MG63 (cell line): ENCODE measurements around the gene TTC28. TPM values are rescaled to one million over a fixed set of nuclear protein-coding genes. Genes with fewer than 3 reads are reported as not detected.
A peak's percentile ranks its signal among the peaks of the same experiment; 100 is the strongest.
"Not testable (repeated sequence)": the region's sequence is repeated elsewhere in the genome, so short reads cannot be mapped to it uniquely, and the experiment has no call there.

Experiments
- DNase-seq: peaks from one replicate; pipeline ENCODE4 v3.0.0-alpha.2; 2020
- H3K27me3 ChIP-seq: fragments of 250-450 bp; sonication (Bioruptor Pico); 2 replicates; pipeline ENCODE4 v1.5.1; 2020; ENCODE audit warnings: mild to moderate bottlenecking, moderate library complexity
- H3K36me3 ChIP-seq: fragments of 250-450 bp; sonication (Bioruptor Pico); 2 replicates; pipeline ENCODE4 v1.5.1; 2020; ENCODE audit warnings: mild to moderate bottlenecking, moderate library complexity
- H3K4me3 ChIP-seq: fragments of 250-450 bp; sonication (Bioruptor Pico); 2 replicates; pipeline ENCODE4 v1.5.1; 2020; ENCODE audit warnings: mild to moderate bottlenecking, moderate library complexity
- H3K9me3 ChIP-seq: fragments of 250-450 bp; sonication (Bioruptor Pico); 2 replicates; pipeline ENCODE4 v1.5.1; 2020; ENCODE audit warnings: mild to moderate bottlenecking, moderate library complexity
- total RNA-seq: library from RNA; depleted of rRNA; stranded (reverse); fragments of >200 nt; shearing (Covaris generic); gene quantifications from 2 replicates; pipeline ENCODE4 v1.2.3, GENCODE V29; 2014; ENCODE audit warnings: low replicate concordance

Gene TTC28
- total RNA-seq, 1 experiment from 2014 or later: 3.1 TPM

GRCh38 chr22:28214750-28215149 is 464.9 kb downstream of the TTC28 start:
- not testable (repeated sequence) for H3K36me3 ChIP-seq, DNase-seq, H3K27me3 ChIP-seq, H3K4me3 ChIP-seq
- H3K9me3 ChIP-seq: peaks cover 16% of the 10 kb centered on the region

DNA sequence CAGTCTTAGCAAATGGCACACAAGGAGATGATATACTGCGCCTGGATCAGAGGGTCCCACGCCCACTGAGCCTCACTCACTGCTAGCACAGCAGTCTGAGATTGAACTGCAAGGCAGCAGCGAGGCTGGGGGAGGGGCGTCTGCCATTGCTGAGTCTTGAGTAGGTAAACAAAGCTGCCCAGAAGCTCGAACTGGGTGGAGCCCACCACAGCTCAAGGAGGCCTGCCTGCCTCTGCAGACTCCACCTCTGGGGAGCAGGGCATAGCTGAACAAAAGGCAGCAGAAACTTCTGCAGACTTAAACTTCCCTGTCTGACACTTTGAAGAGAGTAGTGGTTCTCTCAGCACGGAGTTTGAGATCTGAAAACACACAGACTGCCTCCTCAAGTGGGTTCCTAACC is 470.2 kb downstream of the TTC28 start:
- H3K4me3 ChIP-seq, H3K27me3 ChIP-seq, DNase-seq, H3K36me3 ChIP-seq: not testable (repeated sequence)
- H3K9me3 ChIP-seq: peaks cover 14% of the 10 kb centered on the region

DNA sequence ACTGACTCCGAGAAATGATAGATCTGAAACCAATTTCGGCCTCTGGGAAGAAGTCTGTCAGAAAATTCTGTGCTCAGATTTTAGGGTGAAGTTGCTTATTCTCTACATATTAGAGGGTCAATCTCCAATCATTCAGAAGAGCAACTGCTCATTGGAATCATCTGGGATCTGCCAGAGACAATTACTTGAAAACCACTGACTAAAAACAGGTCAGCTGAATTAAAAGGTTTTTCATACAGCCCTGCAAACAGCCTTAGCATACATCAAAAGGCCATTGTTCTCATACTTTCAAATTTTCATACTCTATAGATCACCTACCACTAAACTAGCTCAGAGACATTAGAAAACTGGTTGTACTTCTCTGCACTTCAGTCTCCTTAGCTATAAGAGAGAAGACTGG is 470.9 kb downstream of the TTC28 start:
- H3K27me3 ChIP-seq: no peaks in the 10 kb centered on the region
- peaks cover 10% of the 10 kb centered on the region; the same call in 1 of the 2 replicates for H3K9me3 ChIP-seq
- DNase-seq: no peak
- H3K36me3 ChIP-seq: no peaks in the 10 kb centered on the region
- no peak overlapping the region for H3K4me3 ChIP-seq

DNA sequence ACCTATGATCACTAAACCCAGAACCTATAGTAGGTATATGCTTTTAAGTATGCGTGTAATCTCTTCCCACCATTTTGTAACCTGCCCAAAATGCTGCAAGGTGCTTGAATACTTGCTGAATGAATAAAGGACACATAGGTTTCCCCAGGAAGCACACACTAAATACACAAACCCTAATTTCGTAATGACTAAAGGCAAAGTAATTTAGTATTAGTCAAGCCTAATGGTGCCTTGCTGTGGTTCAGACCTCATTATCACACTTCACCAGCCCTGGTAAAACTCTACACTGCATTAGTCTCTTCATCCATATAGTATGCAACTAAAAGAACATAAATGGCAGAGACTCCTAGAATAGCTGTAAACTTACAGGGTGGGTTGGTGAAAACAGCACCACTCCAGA is 471.6 kb downstream of the TTC28 start:
- Histone ChIP-seq H3K27me3 (no peaks in the 10 kb centered on the region), H3K9me3 (peaks cover 10% of the 10 kb centered on the region; the same call in 1 of the 2 replicates), H3K36me3 (no peaks in the 10 kb centered on the region), H3K4me3 (no peak overlapping the region)
- DNase-seq: no peak

DNA sequence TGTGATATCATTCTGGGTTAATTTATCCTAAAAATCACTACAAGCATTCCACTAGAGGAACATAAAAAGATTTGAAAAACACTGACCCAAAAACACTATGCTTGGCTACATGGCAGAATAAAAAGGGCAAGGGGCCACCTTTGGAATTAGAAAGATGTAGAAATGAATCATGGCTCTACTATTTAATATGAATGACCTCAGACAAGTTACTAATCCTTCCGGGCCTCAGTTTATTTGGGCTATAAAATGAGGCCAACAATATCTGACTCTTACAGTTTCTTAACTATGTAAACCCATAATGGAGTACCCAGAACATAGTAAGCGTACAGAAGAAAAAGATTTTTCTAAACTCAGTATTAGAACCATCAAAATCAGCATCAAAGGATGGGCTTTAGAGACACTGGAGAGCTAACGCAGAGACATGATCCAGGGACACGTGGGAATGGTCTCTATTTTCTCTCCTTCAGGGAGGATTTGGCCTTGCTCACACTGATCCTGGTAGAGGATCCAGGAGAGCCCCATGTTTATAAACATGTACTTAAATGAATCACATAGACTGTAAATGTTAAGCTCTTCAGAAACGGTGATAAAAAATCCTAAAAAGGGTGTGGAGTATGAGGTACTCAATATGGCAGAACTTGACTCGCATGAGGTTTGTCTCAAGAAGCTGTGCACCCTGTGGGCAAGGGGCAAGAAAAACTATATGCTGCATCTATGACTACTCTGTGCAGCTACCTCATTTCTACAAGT is 472.2 kb downstream of the TTC28 start:
- DNase-seq: peak; percentile 45
- no peaks in the 10 kb centered on the region for H3K36me3 ChIP-seq

DNA sequence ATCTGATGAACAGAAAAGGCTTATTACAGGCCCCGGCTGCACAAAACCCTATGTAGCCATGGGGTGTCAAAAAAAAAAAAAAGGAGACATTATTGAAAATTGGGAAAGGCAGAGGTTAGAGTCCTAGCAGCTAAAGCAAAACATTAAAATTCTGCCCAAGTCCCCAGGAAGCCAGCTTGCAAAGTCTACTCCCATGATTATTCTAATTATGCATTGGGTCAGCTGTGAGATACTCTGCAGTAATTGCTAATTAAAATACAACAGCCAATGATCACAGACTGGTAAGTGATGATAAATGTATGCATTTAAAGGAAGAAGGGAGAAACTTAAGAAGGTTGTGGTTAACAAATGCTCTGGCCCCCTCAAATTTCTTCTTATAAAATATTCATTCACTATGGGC is 473.7 kb downstream of the TTC28 start:
- Histone ChIP-seq H3K36me3 (no peaks in the 10 kb centered on the region), H3K27me3 (no peaks in the 10 kb centered on the region), H3K9me3 (peaks cover 5% of the 10 kb centered on the region; the same call in 1 of the 2 replicates), H3K4me3 (no peak overlapping the region)
- no peak for DNase-seq

More for the DNA sequence above, 472.2 kb downstream of the TTC28 start:
- no peaks in the 10 kb centered on the region for H3K27me3 ChIP-seq
- H3K9me3 ChIP-seq: peaks cover 10% of the 10 kb centered on the region; the same call in 1 of the 2 replicates
- no peak overlapping the region for H3K4me3 ChIP-seq

GRCh38 chr22:28204382-28204781 is 475.3 kb downstream of the TTC28 start:
- Histone ChIP-seq H3K27me3 (no peaks in the 10 kb centered on the region), H3K36me3 (no peaks in the 10 kb centered on the region), H3K4me3 (no peak overlapping the region), H3K9me3 (no peaks in the 10 kb centered on the region)
- no peak for DNase-seq

DNA sequence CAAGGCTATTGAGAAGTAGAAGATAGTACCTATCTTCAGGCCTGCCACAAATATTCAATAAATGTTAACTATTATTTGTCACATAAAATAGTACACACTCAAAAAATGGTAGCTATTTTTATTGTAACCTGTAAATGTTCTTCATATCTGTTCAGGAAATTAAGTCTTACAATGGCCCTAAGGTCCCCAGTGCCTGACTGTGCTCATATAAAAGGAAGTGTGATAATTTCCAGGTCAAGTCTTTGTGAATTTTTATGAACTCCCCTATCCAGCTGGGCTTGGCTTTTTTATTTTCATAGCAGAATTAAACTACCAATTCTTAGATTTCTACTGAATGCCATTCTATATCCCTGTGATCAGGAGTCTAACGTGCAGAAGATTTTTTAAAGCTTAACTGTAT is 476.4 kb downstream of the TTC28 start:
- no peak for DNase-seq
- H3K4me3 ChIP-seq: no peak overlapping the region
- no peaks in the 10 kb centered on the region for H3K27me3 ChIP-seq
- no peaks in the 10 kb centered on the region for H3K9me3 ChIP-seq
- no peaks in the 10 kb centered on the region for H3K36me3 ChIP-seq

DNA sequence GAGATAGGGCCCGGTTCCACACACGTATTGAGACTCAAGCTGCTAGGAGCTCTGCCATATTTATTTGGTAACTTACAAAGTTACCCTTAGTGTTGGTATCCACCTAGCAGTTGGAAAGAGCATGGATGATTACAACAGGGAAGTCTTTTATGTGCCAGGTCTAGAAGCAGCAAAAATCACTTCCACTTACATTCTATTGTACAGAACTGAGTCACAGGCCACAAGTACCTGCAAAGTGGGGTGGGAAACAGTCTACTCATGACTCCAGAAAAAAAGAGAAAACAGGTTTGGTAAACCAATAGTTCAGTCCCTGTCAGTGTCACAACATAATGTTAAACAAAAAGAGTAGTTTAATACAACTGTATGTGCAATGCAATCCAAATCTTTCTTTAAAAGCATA is 480.9 kb downstream of the TTC28 start:
- Histone ChIP-seq H3K27me3 (no peaks in the 10 kb centered on the region), H3K36me3 (no peaks in the 10 kb centered on the region), H3K4me3 (no peak overlapping the region), H3K9me3 (peaks cover 2% of the 10 kb centered on the region; the same call in 1 of the 2 replicates)
- DNase-seq: no peak

- H3K36me3 ChIP-seq, DNase-seq, H3K9me3 ChIP-seq, H3K4me3 ChIP-seq, H3K27me3 ChIP-seq: not testable (repeated sequence)
Measured at GRCh38 chr22:28191571-28191970, 488.1 kb downstream of the TTC28 start.

DNA sequence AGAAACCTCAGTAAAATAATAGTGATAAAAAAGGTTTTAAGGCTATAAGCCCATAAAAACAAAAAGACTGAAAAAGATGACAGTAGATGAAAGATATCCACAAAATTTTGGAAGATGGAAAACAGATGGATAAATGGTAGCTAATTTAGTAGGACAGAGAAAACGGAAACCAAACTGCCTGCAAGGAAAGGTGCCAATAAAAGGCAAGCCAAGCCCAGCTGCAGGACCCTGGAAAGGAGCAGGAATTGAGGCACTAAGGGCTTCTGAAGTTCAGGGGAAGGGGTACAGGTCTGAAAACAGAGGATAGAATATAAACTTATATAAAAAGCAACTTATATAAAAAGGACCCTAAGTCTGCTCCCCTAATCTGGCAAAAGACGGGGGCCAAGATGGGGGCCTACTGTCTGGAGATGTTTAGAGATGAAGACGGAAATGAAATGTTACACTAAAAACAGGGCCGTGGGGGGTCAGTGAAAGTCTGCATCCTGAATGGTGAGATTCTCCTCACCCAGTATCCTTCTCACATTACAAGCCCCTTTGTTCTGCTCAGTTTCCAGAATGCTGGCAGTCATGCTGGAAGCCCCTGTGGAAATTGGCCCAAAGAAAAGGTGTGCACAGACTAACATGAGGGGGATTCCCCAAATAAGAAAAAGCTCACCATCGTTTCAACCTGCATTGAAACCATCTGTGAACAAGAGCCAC is 491.3 kb downstream of the TTC28 start:
- Histone ChIP-seq H3K36me3 (no peaks in the 10 kb centered on the region), H3K27me3 (no peaks in the 10 kb centered on the region), H3K9me3 (no peaks in the 10 kb centered on the region), H3K4me3 (no peak overlapping the region)
- DNase-seq: no peak

- Histone ChIP-seq H3K9me3 (no peaks in the 10 kb centered on the region), H3K36me3 (no peaks in the 10 kb centered on the region), H3K27me3 (no peaks in the 10 kb centered on the region), H3K4me3 (no peak overlapping the region)
- DNase-seq: no peak
Measured at GRCh38 chr22:28187612-28188011, 492.0 kb downstream of the TTC28 start.

DNA sequence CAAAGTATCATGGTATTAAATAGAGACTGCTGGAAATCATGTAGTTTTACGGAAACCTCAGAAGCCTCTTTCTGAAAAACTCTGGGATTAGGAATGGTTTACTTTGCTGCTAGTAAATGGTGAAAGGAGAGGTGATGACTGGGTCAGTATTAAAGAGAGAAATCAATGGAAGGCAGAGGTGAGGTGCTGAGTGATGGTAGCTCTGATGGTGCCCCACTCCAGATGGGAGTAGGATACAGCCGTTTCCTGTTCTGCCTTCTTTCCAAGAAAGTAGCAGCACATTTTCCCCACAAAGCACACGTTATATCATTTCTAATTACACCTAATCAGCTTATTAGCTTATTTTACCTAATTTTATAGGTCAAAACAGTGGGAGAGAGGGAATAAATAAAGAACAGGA is 493.0 kb downstream of the TTC28 start:
- Histone ChIP-seq H3K36me3 (no peaks in the 10 kb centered on the region), H3K4me3 (no peak overlapping the region), H3K27me3 (no peaks in the 10 kb centered on the region), H3K9me3 (no peaks in the 10 kb centered on the region)
- DNase-seq: no peak

- Histone ChIP-seq H3K9me3 (no peaks in the 10 kb centered on the region), H3K27me3 (no peaks in the 10 kb centered on the region), H3K4me3 (no peak overlapping the region), H3K36me3 (no peaks in the 10 kb centered on the region)
- no peak for DNase-seq
Measured at GRCh38 chr22:28185130-28185529, 494.5 kb downstream of the TTC28 start.

DNA sequence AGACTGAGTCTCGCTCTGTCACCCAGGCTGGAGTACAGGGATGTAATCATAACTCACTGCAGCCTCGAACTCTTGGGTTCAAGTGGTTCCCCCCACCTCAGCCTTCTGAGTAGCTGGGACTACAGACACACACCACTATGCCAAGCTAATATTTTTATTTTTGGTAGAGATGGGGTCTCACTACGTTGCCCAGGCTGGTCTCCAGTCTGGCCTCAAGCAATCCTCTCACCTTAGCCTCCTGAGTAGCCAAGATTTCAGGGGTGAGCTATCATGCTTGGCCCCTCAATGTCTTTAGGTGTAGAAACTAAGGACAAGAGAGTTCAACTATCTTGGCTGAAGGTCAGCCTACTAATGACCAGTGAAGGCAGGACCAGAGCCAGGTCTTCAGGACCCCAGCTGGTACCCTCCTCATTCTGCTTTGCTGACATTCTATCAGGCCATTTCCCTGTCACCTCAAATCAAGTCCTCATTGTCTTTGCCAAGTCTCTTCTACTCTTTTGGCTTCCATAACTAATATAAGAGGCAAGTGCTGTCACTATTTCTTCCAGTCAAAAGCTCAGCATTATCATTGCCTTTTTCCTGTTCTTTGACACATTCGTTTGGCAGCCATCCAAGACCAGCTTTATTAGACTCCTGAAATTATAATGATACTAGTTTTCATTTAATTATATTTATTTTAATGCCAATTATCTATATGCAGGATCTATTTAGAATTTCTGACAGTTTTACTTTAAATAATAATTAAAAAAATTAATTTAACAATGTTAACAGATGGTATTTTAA is 496.4 kb downstream of the TTC28 start:
- Histone ChIP-seq H3K36me3 (no peaks in the 10 kb centered on the region), H3K4me3 (no peak overlapping the region), H3K9me3 (no peaks in the 10 kb centered on the region), H3K27me3 (no peaks in the 10 kb centered on the region)
- no peak for DNase-seq

DNA sequence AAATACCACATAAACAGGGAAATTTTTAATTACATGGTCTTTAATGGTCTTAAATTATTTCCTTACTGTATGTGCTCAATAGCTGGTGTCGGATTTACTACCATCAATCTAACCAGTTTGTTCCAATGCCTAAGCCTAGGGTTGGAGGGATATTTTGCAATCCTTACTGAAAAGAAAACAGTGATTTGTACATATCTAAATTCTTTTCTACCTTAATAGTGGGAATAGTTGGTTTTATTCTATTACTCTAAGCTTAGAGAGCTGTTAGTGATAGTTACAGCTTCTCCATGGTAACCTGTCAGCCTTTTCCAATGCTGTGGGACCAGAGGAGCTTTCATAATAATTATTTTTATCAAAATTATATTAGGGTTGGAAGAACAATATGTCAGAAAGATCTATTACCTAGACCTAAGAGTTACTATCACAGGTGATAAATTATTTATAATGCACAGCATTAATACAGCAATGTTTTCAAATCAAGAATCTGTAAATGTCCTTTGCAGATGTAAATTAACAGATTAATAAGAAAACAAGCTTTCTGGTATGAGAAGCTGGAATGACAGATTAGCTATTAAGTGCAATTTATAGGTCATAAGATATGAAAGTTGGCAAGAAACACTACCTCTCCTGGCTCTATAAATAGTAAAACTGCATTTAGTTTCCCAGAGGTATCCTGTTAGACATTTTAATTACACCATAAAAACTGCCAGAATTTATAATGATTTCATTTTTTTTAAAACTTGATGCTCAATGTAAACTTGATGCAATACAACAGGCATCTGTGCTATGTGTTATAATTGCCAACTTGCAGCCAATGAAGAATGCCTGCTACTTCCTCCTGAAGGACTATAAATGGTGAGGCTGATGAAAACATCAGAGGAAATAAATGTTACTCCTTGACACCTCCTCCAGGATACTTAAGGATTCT is 498.6 kb downstream of the TTC28 start:
- DNase-seq: peak; percentile 22
- Histone ChIP-seq H3K27me3 (no peaks in the 10 kb centered on the region), H3K9me3 (no peaks in the 10 kb centered on the region; the same call in 1 of the 2 replicates), H3K4me3 (no peak overlapping the region), H3K36me3 (no peaks in the 10 kb centered on the region)
